Measurements from ENCODE around the gene PDZRN4.

DNA sequence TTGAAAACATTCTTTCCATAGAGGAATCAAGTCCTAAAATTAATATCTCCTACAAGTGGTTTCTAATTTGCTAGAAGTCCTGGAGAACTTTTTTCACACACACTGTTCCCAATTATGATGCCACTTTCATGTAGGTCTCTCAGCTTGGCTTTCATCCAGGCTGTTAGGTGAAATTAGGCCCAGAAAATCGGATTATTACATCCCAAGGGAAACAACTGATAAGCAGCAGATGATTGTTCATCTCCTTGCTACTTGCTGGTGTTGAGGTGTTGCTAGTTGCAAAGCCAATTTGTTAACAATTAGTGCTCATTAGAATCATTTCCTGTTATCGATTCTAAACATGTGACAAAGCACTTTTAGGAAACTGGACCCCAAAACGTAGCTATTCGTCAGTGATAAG is 248.0 kb downstream of the PDZRN4 start:
- TF ChIP-seq, protein P1, sequence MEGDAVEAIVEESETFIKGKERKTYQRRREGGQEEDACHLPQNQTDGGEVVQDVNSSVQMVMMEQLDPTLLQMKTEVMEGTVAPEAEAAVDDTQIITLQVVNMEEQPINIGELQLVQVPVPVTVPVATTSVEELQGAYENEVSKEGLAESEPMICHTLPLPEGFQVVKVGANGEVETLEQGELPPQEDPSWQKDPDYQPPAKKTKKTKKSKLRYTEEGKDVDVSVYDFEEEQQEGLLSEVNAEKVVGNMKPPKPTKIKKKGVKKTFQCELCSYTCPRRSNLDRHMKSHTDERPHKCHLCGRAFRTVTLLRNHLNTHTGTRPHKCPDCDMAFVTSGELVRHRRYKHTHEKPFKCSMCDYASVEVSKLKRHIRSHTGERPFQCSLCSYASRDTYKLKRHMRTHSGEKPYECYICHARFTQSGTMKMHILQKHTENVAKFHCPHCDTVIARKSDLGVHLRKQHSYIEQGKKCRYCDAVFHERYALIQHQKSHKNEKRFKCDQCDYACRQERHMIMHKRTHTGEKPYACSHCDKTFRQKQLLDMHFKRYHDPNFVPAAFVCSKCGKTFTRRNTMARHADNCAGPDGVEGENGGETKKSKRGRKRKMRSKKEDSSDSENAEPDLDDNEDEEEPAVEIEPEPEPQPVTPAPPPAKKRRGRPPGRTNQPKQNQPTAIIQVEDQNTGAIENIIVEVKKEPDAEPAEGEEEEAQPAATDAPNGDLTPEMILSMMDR (IDR thresholded peaks at IDR 0.05) = no peak
- no peak for TF ChIP-seq POLR2A (IDR thresholded peaks at IDR 0.05)

Data from ovary (tissue), 3 donors.